ENCODE measurements around the gene RET.

The RET gene

GRCh38 chr10:43106256-43107091 lies 29.6 kb downstream of the RET start:
- DNase-seq (ENCODE audit: low read depth in 1 of 2, low spot score in 1 of 2), result no peak

GRCh38 chr10:43108951-43109350 lies 32.1 kb downstream of the RET start:
- no peak for DNase-seq (ENCODE audit: low read depth in 1 of 2, low spot score in 1 of 2)

GRCh38 chr10:43109671-43110249 lies 32.9 kb downstream of the RET start:
- DNase-seq (ENCODE audit: low read depth in 1 of 2, low spot score in 1 of 2), result no peak

- DNase-seq (ENCODE audit: low read depth in 1 of 2, low spot score in 1 of 2), result no peak
These were observed 33.6 kb downstream of the RET start for GRCh38 chr10:43110338-43111071.

- DNase-seq (ENCODE audit: low read depth in 1 of 2, low spot score in 1 of 2), result no peak
These were observed 34.2 kb downstream of the RET start for GRCh38 chr10:43111101-43111500.

- no peak for DNase-seq (ENCODE audit: low read depth in 1 of 2, low spot score in 1 of 2)
These were observed 35.2 kb downstream of the RET start for GRCh38 chr10:43111921-43112607.

GRCh38 chr10:43112608-43112961 lies 35.7 kb downstream of the RET start:
- DNase-seq (ENCODE audit: low read depth in 1 of 2, low spot score in 1 of 2), result no peak

- DNase-seq (ENCODE audit: low read depth in 1 of 2, low spot score in 1 of 2), result no peak
These were observed 36.6 kb downstream of the RET start for GRCh38 chr10:43113201-43114087.

- no peak for DNase-seq (ENCODE audit: low read depth in 1 of 2, low spot score in 1 of 2)
These were observed 37.3 kb downstream of the RET start for GRCh38 chr10:43114088-43114742.

GRCh38 chr10:43114743-43115611 lies 38.1 kb downstream of the RET start:
- DNase-seq (ENCODE audit: low read depth in 1 of 2, low spot score in 1 of 2), result no peak

GRCh38 chr10:43115881-43116595 lies 39.2 kb downstream of the RET start:
- DNase-seq (ENCODE audit: low read depth in 1 of 2, low spot score in 1 of 2), result no peak

- no peak for DNase-seq (ENCODE audit: low read depth in 1 of 2, low spot score in 1 of 2)
These were observed 39.7 kb downstream of the RET start for GRCh38 chr10:43116596-43116995.

GRCh38 chr10:43117031-43117776 lies 40.3 kb downstream of the RET start:
- no peak for DNase-seq (ENCODE audit: low read depth in 1 of 2, low spot score in 1 of 2)

- no peak for DNase-seq (ENCODE audit: low read depth in 1 of 2, low spot score in 1 of 2)
These were observed 41.1 kb downstream of the RET start for GRCh38 chr10:43117777-43118583.

- no peak for DNase-seq (ENCODE audit: low read depth in 1 of 2, low spot score in 1 of 2)
These were observed 42.0 kb downstream of the RET start for GRCh38 chr10:43118631-43119415.

GRCh38 chr10:43119416-43120115 lies 42.7 kb downstream of the RET start:
- no peak for DNase-seq (ENCODE audit: low read depth in 1 of 2, low spot score in 1 of 2)

All from stimulated activated CD4-positive, alpha-beta T cell treated with anti-CD3 and anti-CD28 coated beads, Interleukin-15, amount 100 ng/mL, for 1 hour (primary cell).